ENCODE measurements around the gene FRYL.
"Not testable (repeated sequence)": the region's sequence is repeated elsewhere in the genome, so short reads cannot be mapped to it uniquely, and the experiment has no call there.

Gene FRYL

GRCh38 chr4:48742412-48742811, 37.7 kb downstream of the FRYL start:
- DNase-seq: no peak

GRCh38 chr4:48739560-48740019, 40.5 kb downstream of the FRYL start:
- no peak for DNase-seq

- DNase-seq: no peak
These were observed 41.2 kb downstream of the FRYL start for GRCh38 chr4:48738856-48739255.

GRCh38 chr4:48728906-48729496, 51.1 kb downstream of the FRYL start:
- DNase-seq: not testable (repeated sequence)

- no peak for DNase-seq
These were observed 52.2 kb downstream of the FRYL start for GRCh38 chr4:48727666-48728459.

GRCh38 chr4:48725414-48725813, 54.7 kb downstream of the FRYL start:
- DNase-seq: no peak

- no peak for DNase-seq
These were observed 57.3 kb downstream of the FRYL start for GRCh38 chr4:48722509-48723446.

- no peak for DNase-seq
These were observed 59.6 kb downstream of the FRYL start for GRCh38 chr4:48720459-48720858.

GRCh38 chr4:48718818-48719465, 61.1 kb downstream of the FRYL start:
- DNase-seq: no peak

GRCh38 chr4:48716285-48716684, 63.8 kb downstream of the FRYL start:
- not testable (repeated sequence) for DNase-seq

- DNase-seq: no peak
These were observed 69.5 kb downstream of the FRYL start for GRCh38 chr4:48710446-48711209.

- no peak for DNase-seq
These were observed 70.2 kb downstream of the FRYL start for GRCh38 chr4:48709901-48710300.

- no peak for DNase-seq
These were observed 71.5 kb downstream of the FRYL start for GRCh38 chr4:48708610-48709009.

- DNase-seq: no peak
These were observed 73.3 kb downstream of the FRYL start for GRCh38 chr4:48706736-48707135.

- DNase-seq: no peak
These were observed 74.5 kb downstream of the FRYL start for GRCh38 chr4:48705609-48706008.

GRCh38 chr4:48704091-48704802, 75.8 kb downstream of the FRYL start:
- DNase-seq: no peak

GRCh38 chr4:48699475-48699874, 80.6 kb downstream of the FRYL start:
- DNase-seq: no peak

GRCh38 chr4:48698029-48698971, 81.8 kb downstream of the FRYL start:
- no peak for DNase-seq

GRCh38 chr4:48697516-48697915, 82.6 kb downstream of the FRYL start:
- DNase-seq: not testable (repeated sequence)

- DNase-seq: no peak
These were observed 85.3 kb downstream of the FRYL start for GRCh38 chr4:48694824-48695223.

All from SIG-M5 (cell line).